Measurements from ENCODE around the gene SLC10A3. TPM values are rescaled to one million over a fixed set of nuclear protein-coding genes. Genes with fewer than 3 reads are reported as not detected.

The SLC10A3 gene
- total and polyA plus RNA-seq, 10 of the 15 experiments (the other 5 are each of a cell fraction or from before 2014, with no cell fraction given) = 1.7 to 23.5 (median 11.0) TPM

DNA sequence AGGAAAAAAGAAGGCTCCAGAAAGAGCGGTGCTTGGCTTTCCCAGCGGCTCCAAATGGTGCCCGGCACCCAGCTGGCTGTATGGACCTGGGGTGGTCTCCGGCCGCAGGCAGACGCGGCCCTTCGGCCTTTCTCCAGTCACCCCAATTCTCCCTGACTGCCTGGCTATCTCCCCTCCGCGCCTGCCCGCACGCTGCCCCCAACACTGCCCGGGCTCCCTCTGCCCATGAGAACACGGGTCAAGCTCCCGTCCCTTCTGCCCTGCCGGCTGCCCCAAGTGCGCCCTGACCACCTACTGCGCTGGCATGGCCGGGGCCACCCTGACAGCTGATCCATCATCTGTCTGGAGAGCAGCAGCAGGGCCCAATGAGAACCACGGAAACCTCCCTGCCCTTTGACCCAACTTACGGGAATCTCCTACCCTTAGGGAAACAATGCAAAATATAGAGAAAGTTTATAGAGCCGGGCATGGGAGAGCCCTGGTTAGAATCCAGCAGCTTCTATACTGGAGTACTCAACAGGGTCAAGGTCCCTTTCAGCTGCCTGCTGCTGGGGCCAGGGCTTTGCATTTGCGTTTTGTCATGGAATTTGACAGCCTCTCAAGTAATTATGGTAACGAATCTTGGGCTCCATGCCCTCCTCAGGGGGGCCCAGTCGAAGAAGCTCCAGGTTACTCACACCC is 26.8 kb upstream of the SLC10A3 start:
- DNase-seq (ENCODE audit: low read depth, low spot score) = no peak
- H4K20me1 ChIP-seq (ENCODE audit: control insufficient read depth, insufficient read depth) = no peaks in the 10 kb centered on the region
- ChIA-PET RAD21 (ENCODE audit: unreplicated experiment) (no interaction called here), POLR2A (interaction anchor here (0.9 to 1.1 kb wide), 2 partner anchors 10 to 120 kb away, joined by 4 read pairs; no protein-coding TSS in a partner anchor), SMC1A (ENCODE audit: uncharacterized antibody, unreplicated experiment) (interaction anchor here (1.0 to 1.5 kb wide), 3 partner anchors 10 to 27 kb away, joined by 3 to 7 read pairs (median 4); partner anchors contain the start of gene SLC10A3), CTCF (interaction anchor here (2.1 kb wide), 1 partner anchor 10 kb away, joined by 8 read pairs; no protein-coding TSS in a partner anchor)
- TF ChIP-seq MXI1 (IDR thresholded peaks at IDR 0.05; ENCODE audit: low read depth, low read length) = no peak
- TF ChIP-seq, protein P1, sequence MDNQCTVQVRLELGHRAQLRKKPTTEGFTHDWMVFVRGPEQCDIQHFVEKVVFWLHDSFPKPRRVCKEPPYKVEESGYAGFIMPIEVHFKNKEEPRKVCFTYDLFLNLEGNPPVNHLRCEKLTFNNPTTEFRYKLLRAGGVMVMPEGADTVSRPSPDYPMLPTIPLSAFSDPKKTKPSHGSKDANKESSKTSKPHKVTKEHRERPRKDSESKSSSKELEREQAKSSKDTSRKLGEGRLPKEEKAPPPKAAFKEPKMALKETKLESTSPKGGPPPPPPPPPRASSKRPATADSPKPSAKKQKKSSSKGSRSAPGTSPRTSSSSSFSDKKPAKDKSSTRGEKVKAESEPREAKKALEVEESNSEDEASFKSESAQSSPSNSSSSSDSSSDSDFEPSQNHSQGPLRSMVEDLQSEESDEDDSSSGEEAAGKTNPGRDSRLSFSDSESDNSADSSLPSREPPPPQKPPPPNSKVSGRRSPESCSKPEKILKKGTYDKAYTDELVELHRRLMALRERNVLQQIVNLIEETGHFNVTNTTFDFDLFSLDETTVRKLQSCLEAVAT (IDR thresholded peaks at IDR 0.05) = no peak
- no peak overlapping the region for H2AFZ ChIP-seq (ENCODE audit: control insufficient read depth, low read depth, low read length)
- ATAC-seq = no peak
- no peak for FAIRE-seq
- no peak overlapping the region for H3K27ac ChIP-seq (ENCODE audit: control insufficient read depth, insufficient read depth)
- no peak overlapping the region for H3K4me2 ChIP-seq (ENCODE audit: control insufficient read depth, insufficient read depth)
- H3K4me3 ChIP-seq = no peak overlapping the region
- H3K9ac ChIP-seq (ENCODE audit: control insufficient read depth, insufficient read depth, low read length) = no peak overlapping the region
- in situ Hi-C loops (cut with MboI) (no loop called here), intact Hi-C loops (cut with micrococcal nuclease; ENCODE audit: unreplicated experiment) (loop anchor here (5.0 kb wide), 1 partner anchor 40 kb away; the partner anchor contains the start of gene LAGE3)
- H3K27me3 ChIP-seq (replicated peaks in 1 of 2; ENCODE audit: control insufficient read depth in 2 of 2, insufficient read depth in 2 of 2, low read length in 1 of 2) = no peaks in the 10 kb centered on the region
- WGBS (ENCODE audit: insufficient coverage, insufficient replicate concordance, low lambda C conversion rate, missing lambda C conversion rate) = 83% methylated on average over 25 of the region's 25 CpGs
- no peaks in the 10 kb centered on the region for H3K36me3 ChIP-seq (ENCODE audit: control insufficient read depth in 2 of 2, insufficient read depth in 2 of 2, low read length in 1 of 2)
- no peaks in the 10 kb centered on the region for H3K4me1 ChIP-seq (ENCODE audit: control insufficient read depth, insufficient read depth, low read length)
- BruUV-seq (replicated peaks) = no TSS peak
- no peaks in the 10 kb centered on the region; the same call in 2 of the 3 replicates for H3K9me3 ChIP-seq (replicated peaks; ENCODE audit: control insufficient read depth, insufficient read depth, low read length)
- no peaks in the 10 kb centered on the region; the same call in none of the 2 replicates for H3K79me2 ChIP-seq (ENCODE audit: control insufficient read depth, insufficient read depth, low read length)

Measured in GM12878 (cell line).